Skin epidermis (tissue), 12 donors: ENCODE measurements around the gene ANKS4B.
"Not testable (repeated sequence)": the region's sequence is repeated elsewhere in the genome, so short reads cannot be mapped to it uniquely, and the experiment has no call there.

ENCODE experiments used
- H3K27ac ChIP-seq, 21 experiments: fragments of 200-600 bp; sonication (generic) in 11 of 21; one replicate each; pipeline ENCODE4 v1.5.0; 2020; ENCODE audit warnings: mild to moderate bottlenecking in 3 of 21, inconsistent platforms in 2 of 21, moderate library complexity in 2 of 21
- H3K4me3 ChIP-seq, 7 experiments: fragments of 200-600 bp; sonication (generic) in 2 of 7; one replicate each; pipeline ENCODE4 v1.5.0; 2020; ENCODE audit warnings: inconsistent platforms in 2 of 7, mild to moderate bottlenecking in 2 of 7, moderate library complexity in 1 of 7

ANKS4B gene

GRCh38 chr16:21217121-21217520 is 16.4 kb upstream of the ANKS4B start:
- Histone ChIP-seq H3K27ac (no peak overlapping the region), H3K4me3 (no peak overlapping the region)

- Histone ChIP-seq H3K4me3 (no peak overlapping the region), H3K27ac (no peak overlapping the region)
Observed at GRCh38 chr16:21218153-21218552, 15.3 kb upstream of the ANKS4B start.

GRCh38 chr16:21219551-21219950 is 13.9 kb upstream of the ANKS4B start:
- Histone ChIP-seq H3K27ac (no peak overlapping the region), H3K4me3 (no peak overlapping the region)

GRCh38 chr16:21222495-21223337 is 10.8 kb upstream of the ANKS4B start:
- H3K27ac ChIP-seq = no peak overlapping the region
- H3K4me3 ChIP-seq = no peak overlapping the region

- H3K4me3 ChIP-seq = no peak overlapping the region
- no peak overlapping the region for H3K27ac ChIP-seq
Observed at GRCh38 chr16:21223787-21224186, 9.7 kb upstream of the ANKS4B start.

- Histone ChIP-seq H3K27ac (no peak overlapping the region), H3K4me3 (no peak overlapping the region)
Observed at GRCh38 chr16:21224800-21225199, 8.7 kb upstream of the ANKS4B start.

- Histone ChIP-seq H3K27ac (no peak overlapping the region), H3K4me3 (no peak overlapping the region)
Observed at GRCh38 chr16:21226749-21227148, 6.8 kb upstream of the ANKS4B start.

GRCh38 chr16:21227866-21228265 is 5.6 kb upstream of the ANKS4B start:
- H3K27ac ChIP-seq = no peak overlapping the region
- H3K4me3 ChIP-seq = no peak overlapping the region

- H3K4me3 ChIP-seq = no peak overlapping the region
- no peak overlapping the region for H3K27ac ChIP-seq
Observed at GRCh38 chr16:21228361-21228872, 5.1 kb upstream of the ANKS4B start.

GRCh38 chr16:21233045-21233520 is 416 bp upstream of the ANKS4B start:
- Histone ChIP-seq H3K4me3 (no peak overlapping the region), H3K27ac (no peak overlapping the region)

- H3K27ac ChIP-seq = no peak overlapping the region
- no peak overlapping the region for H3K4me3 ChIP-seq
Observed at GRCh38 chr16:21235199-21235585, 1.7 kb downstream of the ANKS4B start.

- H3K4me3 ChIP-seq = no peak overlapping the region
- H3K27ac ChIP-seq = no peak overlapping the region
Observed at GRCh38 chr16:21236831-21237230, 3.3 kb downstream of the ANKS4B start.

GRCh38 chr16:21239646-21240045 is 6.1 kb downstream of the ANKS4B start:
- H3K27ac ChIP-seq = no peak overlapping the region
- no peak overlapping the region for H3K4me3 ChIP-seq

GRCh38 chr16:21242756-21243155 is 9.3 kb downstream of the ANKS4B start:
- no peak overlapping the region for H3K27ac ChIP-seq

GRCh38 chr16:21244518-21245215 is 11.2 kb downstream of the ANKS4B start:
- H3K27ac ChIP-seq = no peak overlapping the region
- H3K4me3 ChIP-seq = no peak overlapping the region

More at GRCh38 chr16:21242756-21243155, 9.3 kb downstream of the ANKS4B start:
- no peak overlapping the region for H3K4me3 ChIP-seq

- H3K27ac ChIP-seq, H3K4me3 ChIP-seq: not testable (repeated sequence)
Observed at GRCh38 chr16:21248179-21248578, 14.7 kb downstream of the ANKS4B start.

- Histone ChIP-seq H3K4me3 (no peak overlapping the region), H3K27ac (no peak overlapping the region)
Observed at GRCh38 chr16:21250072-21250923, 16.8 kb downstream of the ANKS4B start.

- H3K27ac ChIP-seq = no peak overlapping the region
- no peak overlapping the region for H3K4me3 ChIP-seq
Observed at GRCh38 chr16:21253470-21253869, 20.0 kb downstream of the ANKS4B start.

GRCh38 chr16:21256636-21257035 is 23.1 kb downstream of the ANKS4B start:
- no peak overlapping the region for H3K27ac ChIP-seq
- no peak overlapping the region for H3K4me3 ChIP-seq

- Histone ChIP-seq H3K27ac (no peak overlapping the region), H3K4me3 (no peak overlapping the region)
Observed at GRCh38 chr16:21257284-21257683, 23.8 kb downstream of the ANKS4B start.
